ENCODE results near the gene ZCCHC10. TPM values are rescaled to one million over a fixed set of nuclear protein-coding genes. Genes with fewer than 3 reads are reported as not detected.
"Not testable (repeated sequence)": the region's sequence is repeated elsewhere in the genome, so short reads cannot be mapped to it uniquely, and the experiment has no call there.

ZCCHC10 gene
- total RNA-seq, 2 experiments from 2014 or later = 23.5 to 27.0 TPM

GRCh38 chr5:133035224-133035623 lies 8.9 kb upstream of the ZCCHC10 start:
- intact Hi-C loops (cut with micrococcal nuclease) = no loop called here
- DNase-seq = no peak
- Mint-ChIP-seq H3K27ac (no peak overlapping the region), H3K9me3 (no peaks in the 10 kb centered on the region), H3K4me3 (no peak overlapping the region), H3K36me3 (ENCODE audit: low read depth) (no peaks in the 10 kb centered on the region), H3K4me1 (ENCODE audit: low read depth) (no peaks in the 10 kb centered on the region), H3K27me3 (ENCODE audit: low read depth) (no peaks in the 10 kb centered on the region)
- CTCF ChIA-PET = no interaction called here

- no peaks in the 10 kb centered on the region for H3K4me1 Mint-ChIP-seq (ENCODE audit: low read depth)
- intact Hi-C loops (cut with micrococcal nuclease) = no loop called here
- no peaks in the 10 kb centered on the region for H3K9me3 Mint-ChIP-seq
- H3K4me3 Mint-ChIP-seq = no peak overlapping the region
- DNase-seq = no peak
- CTCF ChIA-PET = no interaction called here
- H3K36me3 Mint-ChIP-seq (ENCODE audit: low read depth) = no peaks in the 10 kb centered on the region
- no peak overlapping the region for H3K27ac Mint-ChIP-seq
- H3K27me3 Mint-ChIP-seq (ENCODE audit: low read depth) = no peaks in the 10 kb centered on the region
These were observed 7.7 kb upstream of the ZCCHC10 start for GRCh38 chr5:133034064-133034463.

GRCh38 chr5:133032852-133033742 lies 6.7 kb upstream of the ZCCHC10 start:
- no peak for DNase-seq
- intact Hi-C loops (cut with micrococcal nuclease) = no loop called here
- Mint-ChIP-seq H3K27me3 (ENCODE audit: low read depth) (no peaks in the 10 kb centered on the region), H3K36me3 (ENCODE audit: low read depth) (no peaks in the 10 kb centered on the region), H3K4me3 (no peak overlapping the region), H3K27ac (no peak overlapping the region), H3K4me1 (ENCODE audit: low read depth) (no peaks in the 10 kb centered on the region), H3K9me3 (no peaks in the 10 kb centered on the region)
- CTCF ChIA-PET = no interaction called here

GRCh38 chr5:133030343-133031005 lies 4.1 kb upstream of the ZCCHC10 start:
- H3K9me3 Mint-ChIP-seq = no peaks in the 10 kb centered on the region
- H3K36me3 Mint-ChIP-seq (ENCODE audit: low read depth) = no peaks in the 10 kb centered on the region
- no peak for DNase-seq
- no peak overlapping the region for H3K4me3 Mint-ChIP-seq
- intact Hi-C loops (cut with micrococcal nuclease) = no loop called here
- no peak overlapping the region for H3K27ac Mint-ChIP-seq
- no peaks in the 10 kb centered on the region for H3K27me3 Mint-ChIP-seq (ENCODE audit: low read depth)
- peaks cover 4% of the 10 kb centered on the region for H3K4me1 Mint-ChIP-seq (ENCODE audit: low read depth)
- CTCF ChIA-PET = no interaction called here

- no peak overlapping the region for H3K4me3 Mint-ChIP-seq
- CTCF ChIA-PET = interaction anchor here (0.5 kb wide), 1 partner anchor 229 kb away, joined by 3 read pairs; no protein-coding TSS in a partner anchor
- H3K4me1 Mint-ChIP-seq (ENCODE audit: low read depth) = peaks cover 10% of the 10 kb centered on the region
- no peaks in the 10 kb centered on the region for H3K27me3 Mint-ChIP-seq (ENCODE audit: low read depth)
- no peaks in the 10 kb centered on the region for H3K36me3 Mint-ChIP-seq (ENCODE audit: low read depth)
- H3K27ac Mint-ChIP-seq = no peak overlapping the region
- no peak for DNase-seq
- no peaks in the 10 kb centered on the region for H3K9me3 Mint-ChIP-seq
- intact Hi-C loops (cut with micrococcal nuclease) = no loop called here
These were observed 3.1 kb upstream of the ZCCHC10 start for GRCh38 chr5:133029416-133029815.

- no peak for DNase-seq
- no peaks in the 10 kb centered on the region for H3K27me3 Mint-ChIP-seq (ENCODE audit: low read depth)
- no peak overlapping the region for H3K27ac Mint-ChIP-seq
- H3K4me1 Mint-ChIP-seq (ENCODE audit: low read depth) = peaks cover 18% of the 10 kb centered on the region
- CTCF ChIA-PET = interaction anchor here (0.6 kb wide), 1 partner anchor 1754 kb away, joined by 3 read pairs; no protein-coding TSS in a partner anchor
- H3K36me3 Mint-ChIP-seq (ENCODE audit: low read depth) = no peaks in the 10 kb centered on the region
- intact Hi-C loops (cut with micrococcal nuclease) = loop anchor here (1.0 kb wide), 3 partner anchors 25 to 160 kb away; partner anchors contain the start of genes AFF4, GDF9 and UQCRQ
- peak overlapping the region; percentile 87 for H3K4me3 Mint-ChIP-seq
- H3K9me3 Mint-ChIP-seq = no peaks in the 10 kb centered on the region
These were observed 360 bp upstream of the ZCCHC10 start for GRCh38 chr5:133026664-133027153.

- H3K4me3 Mint-ChIP-seq; intact Hi-C loops (cut with micrococcal nuclease); H3K9me3 Mint-ChIP-seq; H3K36me3 Mint-ChIP-seq (ENCODE audit: low read depth); DNase-seq; H3K27me3 Mint-ChIP-seq (ENCODE audit: low read depth); CTCF ChIA-PET; H3K4me1 Mint-ChIP-seq (ENCODE audit: low read depth); H3K27ac Mint-ChIP-seq: not testable (repeated sequence)
These were observed 6.9 kb downstream of the ZCCHC10 start for GRCh38 chr5:133019471-133019870.

- intact Hi-C loops (cut with micrococcal nuclease) = no loop called here
- Mint-ChIP-seq H3K27me3 (ENCODE audit: low read depth) (no peaks in the 10 kb centered on the region), H3K27ac (no peak overlapping the region), H3K36me3 (ENCODE audit: low read depth) (peaks cover 5% of the 10 kb centered on the region), H3K9me3 (no peaks in the 10 kb centered on the region), H3K4me1 (ENCODE audit: low read depth) (no peaks in the 10 kb centered on the region), H3K4me3 (no peak overlapping the region)
- CTCF ChIA-PET = no interaction called here
- DNase-seq = no peak
These were observed 8.4 kb downstream of the ZCCHC10 start for GRCh38 chr5:133017964-133018363.

GRCh38 chr5:133015466-133015865 lies 10.9 kb downstream of the ZCCHC10 start:
- DNase-seq = no peak
- H3K9me3 Mint-ChIP-seq = no peaks in the 10 kb centered on the region
- H3K4me3 Mint-ChIP-seq = no peak overlapping the region
- peaks cover 5% of the 10 kb centered on the region for H3K36me3 Mint-ChIP-seq (ENCODE audit: low read depth)
- H3K27me3 Mint-ChIP-seq (ENCODE audit: low read depth) = no peaks in the 10 kb centered on the region
- no peaks in the 10 kb centered on the region for H3K4me1 Mint-ChIP-seq (ENCODE audit: low read depth)
- no peak overlapping the region for H3K27ac Mint-ChIP-seq
- intact Hi-C loops (cut with micrococcal nuclease) = no loop called here
- CTCF ChIA-PET = interaction anchor here (1.0 kb wide), 1 partner anchor 116 kb away, joined by 4 read pairs; no protein-coding TSS in a partner anchor

GRCh38 chr5:133008455-133008854 lies 17.9 kb downstream of the ZCCHC10 start:
- DNase-seq; intact Hi-C loops (cut with micrococcal nuclease); H3K36me3 Mint-ChIP-seq (ENCODE audit: low read depth); H3K27ac Mint-ChIP-seq; H3K9me3 Mint-ChIP-seq; CTCF ChIA-PET; H3K4me3 Mint-ChIP-seq; H3K27me3 Mint-ChIP-seq (ENCODE audit: low read depth); H3K4me1 Mint-ChIP-seq (ENCODE audit: low read depth): not testable (repeated sequence)

GRCh38 chr5:133006653-133007052 lies 19.7 kb downstream of the ZCCHC10 start:
- Mint-ChIP-seq H3K9me3 (no peaks in the 10 kb centered on the region), H3K27ac (no peak overlapping the region), H3K4me1 (ENCODE audit: low read depth) (no peaks in the 10 kb centered on the region), H3K27me3 (ENCODE audit: low read depth) (no peaks in the 10 kb centered on the region), H3K36me3 (ENCODE audit: low read depth) (peaks cover 13% of the 10 kb centered on the region), H3K4me3 (no peak overlapping the region)
- CTCF ChIA-PET = no interaction called here
- no peak for DNase-seq
- intact Hi-C loops (cut with micrococcal nuclease) = no loop called here

GRCh38 chr5:132999246-132999645 lies 27.1 kb downstream of the ZCCHC10 start:
- Mint-ChIP-seq H3K27me3 (ENCODE audit: low read depth) (no peaks in the 10 kb centered on the region), H3K4me1 (ENCODE audit: low read depth) (no peaks in the 10 kb centered on the region), H3K9me3 (no peaks in the 10 kb centered on the region), H3K27ac (no peak overlapping the region), H3K4me3 (no peak overlapping the region), H3K36me3 (ENCODE audit: low read depth) (peaks cover 19% of the 10 kb centered on the region)
- intact Hi-C loops (cut with micrococcal nuclease) = no loop called here
- CTCF ChIA-PET = no interaction called here
- DNase-seq = no peak

Data from activated naive CD4-positive, alpha-beta T cell treated with anti-CD3 and anti-CD28 coated beads for 36 hours (primary cell).